HG03280 (cell line): ENCODE data around the gene PTH1R.
"Not testable (repeated sequence)": the region's sequence is repeated elsewhere in the genome, so short reads cannot be mapped to it uniquely, and the experiment has no call there.

Source experiments
- ATAC-seq: cut with Tn5 transposase; IDR thresholded peaks from one replicate; pipeline ENCODE4 v1.9.1; 2021; ENCODE audit warnings: mild to moderate bottlenecking, moderate library complexity; ENCODE audit not compliant: unreplicated experiment

The PTH1R gene

GRCh38 chr3:46909535-46910161 lies 32.1 kb downstream of the PTH1R start:
- no peak for ATAC-seq

GRCh38 chr3:46910166-46910760 lies 32.7 kb downstream of the PTH1R start:
- ATAC-seq = no peak

GRCh38 chr3:46910914-46911313 lies 33.4 kb downstream of the PTH1R start:
- ATAC-seq = not testable (repeated sequence)

- ATAC-seq = no peak
These were observed 35.5 kb downstream of the PTH1R start for GRCh38 chr3:46912986-46913385.

GRCh38 chr3:46913644-46914043 lies 36.1 kb downstream of the PTH1R start:
- no peak for ATAC-seq

- no peak for ATAC-seq
These were observed 37.3 kb downstream of the PTH1R start for GRCh38 chr3:46914849-46915248.

- ATAC-seq = no peak
These were observed 37.8 kb downstream of the PTH1R start for GRCh38 chr3:46915297-46915822.

- no peak for ATAC-seq
These were observed 38.8 kb downstream of the PTH1R start for GRCh38 chr3:46916278-46916677.

GRCh38 chr3:46916799-46917198 lies 39.3 kb downstream of the PTH1R start:
- no peak for ATAC-seq

- no peak for ATAC-seq
These were observed 39.7 kb downstream of the PTH1R start for GRCh38 chr3:46917257-46917656.

- no peak for ATAC-seq
These were observed 40.7 kb downstream of the PTH1R start for GRCh38 chr3:46918202-46918601.

- no peak for ATAC-seq
These were observed 41.1 kb downstream of the PTH1R start for GRCh38 chr3:46918634-46919033.

GRCh38 chr3:46921041-46921440 lies 43.5 kb downstream of the PTH1R start:
- no peak for ATAC-seq

- no peak for ATAC-seq
These were observed 44.4 kb downstream of the PTH1R start for GRCh38 chr3:46921871-46922271.

- ATAC-seq = no peak
These were observed 44.9 kb downstream of the PTH1R start for GRCh38 chr3:46922426-46922825.

GRCh38 chr3:46922871-46923558 lies 45.5 kb downstream of the PTH1R start:
- ATAC-seq = no peak

- no peak for ATAC-seq
These were observed 46.2 kb downstream of the PTH1R start for GRCh38 chr3:46923559-46924350.

GRCh38 chr3:46924921-46925584 lies 47.5 kb downstream of the PTH1R start:
- ATAC-seq = no peak

GRCh38 chr3:46925585-46925934 lies 48.0 kb downstream of the PTH1R start:
- no peak for ATAC-seq

- ATAC-seq = no peak
These were observed 48.5 kb downstream of the PTH1R start for GRCh38 chr3:46926039-46926438.

- no peak for ATAC-seq
These were observed 48.9 kb downstream of the PTH1R start for GRCh38 chr3:46926447-46926846.
